ENCODE measurements around the gene RNF40. TPM values are rescaled to one million over a fixed set of nuclear protein-coding genes. Genes with fewer than 3 reads are reported as not detected.

Gene RNF40
- total and polyA plus RNA-seq, 2 of the 8 experiments (the other 6 are each of a cell fraction or from before 2014, with no cell fraction given): 38.5 to 68.7 TPM

DNA sequence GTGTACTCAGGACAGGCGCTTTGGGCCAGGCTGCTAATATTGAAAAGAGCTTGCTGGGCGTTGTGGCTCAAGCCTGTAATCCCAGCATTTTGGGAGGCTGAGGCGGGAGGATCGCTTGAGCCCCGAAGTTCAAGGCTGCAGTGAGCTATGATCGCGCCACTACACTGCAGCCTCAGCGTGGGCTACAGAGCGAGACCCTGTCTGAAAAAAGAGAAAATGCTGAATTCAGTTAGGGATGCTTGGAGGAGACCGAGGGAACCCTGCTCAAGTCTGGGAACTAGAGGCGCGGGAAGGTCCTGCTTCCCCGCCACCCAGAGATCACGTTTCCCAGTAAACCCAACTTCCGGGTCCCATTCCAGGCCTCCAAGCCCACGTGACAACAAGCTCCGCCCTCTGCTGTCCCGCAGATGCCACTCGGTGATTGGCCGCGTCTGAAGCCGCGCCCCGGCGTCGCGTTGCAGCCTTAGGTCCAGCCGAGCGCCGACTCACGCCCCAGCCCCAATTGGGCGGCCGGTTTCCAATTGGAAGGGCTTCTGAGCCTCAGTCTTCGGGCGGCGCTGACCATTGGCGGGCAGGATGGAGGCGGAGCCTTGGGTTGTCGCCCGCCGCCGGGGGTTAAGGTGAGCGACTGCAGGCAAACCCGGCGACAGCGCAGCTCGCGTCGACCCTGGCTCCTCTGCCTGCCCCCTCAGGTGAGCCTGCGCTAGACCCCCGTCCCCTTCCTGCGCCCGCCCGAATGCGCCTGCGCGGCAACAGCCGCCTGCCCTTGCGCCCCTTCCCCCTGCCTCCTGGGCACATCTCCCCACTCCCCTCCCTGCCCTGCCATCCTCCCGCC is 14.1 kb upstream of the RNF40 start, which contains the start of gene PHKG2 (continued):
- TF ChIP-seq RNF2 (IDR thresholded peaks at IDR 0.05; ENCODE audit: borderline replicate concordance, low read depth, low read length, missing control alignments, poor library complexity, severe bottlenecking) (no peak), NRF1 (IDR thresholded peaks at IDR 0.05; ENCODE audit: low read depth, low read length) (peak; percentile 43), CREB1 (IDR thresholded peaks at IDR 0.05) (peak; percentile 81), EGR1 (IDR thresholded peaks at IDR 0.05; ENCODE audit: borderline replicate concordance, low read depth, low read length) (no peak), MAFK (IDR thresholded peaks at IDR 0.05; ENCODE audit: low read depth, low read length) (no peak), KDM4A (IDR thresholded peaks at IDR 0.05; ENCODE audit: low read depth, low read length, severe bottlenecking) (peak; percentile 10)
- TF ChIP-seq, protein P1, sequence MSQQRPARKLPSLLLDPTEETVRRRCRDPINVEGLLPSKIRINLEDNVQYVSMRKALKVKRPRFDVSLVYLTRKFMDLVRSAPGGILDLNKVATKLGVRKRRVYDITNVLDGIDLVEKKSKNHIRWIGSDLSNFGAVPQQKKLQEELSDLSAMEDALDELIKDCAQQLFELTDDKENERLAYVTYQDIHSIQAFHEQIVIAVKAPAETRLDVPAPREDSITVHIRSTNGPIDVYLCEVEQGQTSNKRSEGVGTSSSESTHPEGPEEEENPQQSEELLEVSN (IDR thresholded peaks at IDR 0.05): peak; percentile 73
- TF ChIP-seq, protein P2, sequence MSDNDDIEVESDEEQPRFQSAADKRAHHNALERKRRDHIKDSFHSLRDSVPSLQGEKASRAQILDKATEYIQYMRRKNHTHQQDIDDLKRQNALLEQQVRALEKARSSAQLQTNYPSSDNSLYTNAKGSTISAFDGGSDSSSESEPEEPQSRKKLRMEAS (IDR thresholded peaks at IDR 0.05): peak; percentile 64

Data from H1 (cell line).